MM.1S (cell line): ENCODE data around the gene CCT4.
"Not testable (repeated sequence)": the region's sequence is repeated elsewhere in the genome, so short reads cannot be mapped to it uniquely, and the experiment has no call there.

Source experiments
- DNase-seq: peaks from one replicate; pipeline ENCODE4 v3.0.0-alpha.2; 2015
- H2AFZ ChIP-seq: fragments of 300-600 bp; sonication (generic); 2 replicates; pipeline ENCODE4 v1.6.0; 2016; ENCODE audit warnings: antibody characterized with exemption, low read length
- H3F3A ChIP-seq: fragments of 300-600 bp; sonication (generic); 2 replicates; pipeline ENCODE4 v1.6.1; 2016; ENCODE audit warnings: mild to moderate bottlenecking, antibody characterized with exemption, low read length, moderate library complexity, mixed read lengths; ENCODE audit not compliant: insufficient read depth
- H3K27ac ChIP-seq: fragments of 300-600 bp; sonication (generic); 2 replicates; pipeline ENCODE4 v1.5.1; 2016; ENCODE audit warnings: mild to moderate bottlenecking, low read length
- H3K27me3 ChIP-seq: fragments of 300-600 bp; sonication (generic); replicated peaks from 2 replicates; pipeline ENCODE4 v1.6.0; 2016; ENCODE audit warnings: low read length; ENCODE audit not compliant: insufficient read depth
- H3K36me3 ChIP-seq: fragments of 300-600 bp; sonication (generic); replicated peaks from 2 replicates; pipeline ENCODE4 v1.6.1; 2016; ENCODE audit warnings: mild to moderate bottlenecking, low read length, mixed read lengths; ENCODE audit not compliant: insufficient read depth
- H3K4me1 ChIP-seq: fragments of 300-600 bp; sonication (generic); 2 replicates; pipeline ENCODE4 v1.6.1; 2016; ENCODE audit warnings: low read length, mixed read lengths
- H3K4me2 ChIP-seq: fragments of 300-600 bp; sonication (generic); 2 replicates; pipeline ENCODE4 v1.6.0; 2016; ENCODE audit warnings: low read depth, low read length
- H3K4me3 ChIP-seq: fragments of 300-600 bp; sonication (generic); 2 replicates; pipeline ENCODE4 v1.5.1; 2016; ENCODE audit warnings: low read length, mixed read lengths
- H3K79me2 ChIP-seq: fragments of 300-600 bp; sonication (generic); 2 replicates; pipeline ENCODE4 v1.6.1; 2016; ENCODE audit warnings: mixed run types, low read length, mixed read lengths
- H3K9ac ChIP-seq: fragments of 300-600 bp; sonication (generic); 2 replicates; pipeline ENCODE4 v1.6.1; 2016; ENCODE audit warnings: low read length, mixed read lengths
- H3K9me2 ChIP-seq: fragments of 300-600 bp; sonication (generic); replicated peaks from 2 replicates; pipeline ENCODE4 v1.6.1; 2016; ENCODE audit warnings: mild to moderate bottlenecking, low read length, mixed read lengths; ENCODE audit not compliant: insufficient read depth
- H3K9me3 ChIP-seq: fragments of 300-600 bp; sonication (generic); replicated peaks from 2 replicates; pipeline ENCODE4 v1.6.1; 2016; ENCODE audit warnings: mild to moderate bottlenecking, low read length, mixed read lengths; ENCODE audit not compliant: insufficient read depth
- H4K20me1 ChIP-seq: fragments of 300-600 bp; sonication (generic); 2 replicates; pipeline ENCODE4 v1.6.1; 2016; ENCODE audit warnings: mild to moderate bottlenecking, low read length, moderate library complexity, mixed read lengths; ENCODE audit not compliant: insufficient read depth
- CTCF ChIP-seq: fragments of 300-600 bp; sonication (generic); IDR thresholded peaks from 2 replicates; pipeline ENCODE4 v1.5.1; 2016; ENCODE audit warnings: antibody characterized with exemption, low read length, mixed read lengths
- EZH2 ChIP-seq: fragments of 300-600 bp; sonication (generic); optimal IDR thresholded peaks from 2 replicates; pipeline ENCODE3; 2017; ENCODE audit warnings: low read depth, mild to moderate bottlenecking, antibody characterized with exemption, low read length, mixed read lengths
- EZH2phosphoT487 ChIP-seq: fragments of 300-600 bp; sonication (generic); IDR thresholded peaks from 2 replicates; pipeline ENCODE4 v1.6.1; 2018; ENCODE audit warnings: antibody characterized with exemption, low read length

Gene CCT4

DNA sequence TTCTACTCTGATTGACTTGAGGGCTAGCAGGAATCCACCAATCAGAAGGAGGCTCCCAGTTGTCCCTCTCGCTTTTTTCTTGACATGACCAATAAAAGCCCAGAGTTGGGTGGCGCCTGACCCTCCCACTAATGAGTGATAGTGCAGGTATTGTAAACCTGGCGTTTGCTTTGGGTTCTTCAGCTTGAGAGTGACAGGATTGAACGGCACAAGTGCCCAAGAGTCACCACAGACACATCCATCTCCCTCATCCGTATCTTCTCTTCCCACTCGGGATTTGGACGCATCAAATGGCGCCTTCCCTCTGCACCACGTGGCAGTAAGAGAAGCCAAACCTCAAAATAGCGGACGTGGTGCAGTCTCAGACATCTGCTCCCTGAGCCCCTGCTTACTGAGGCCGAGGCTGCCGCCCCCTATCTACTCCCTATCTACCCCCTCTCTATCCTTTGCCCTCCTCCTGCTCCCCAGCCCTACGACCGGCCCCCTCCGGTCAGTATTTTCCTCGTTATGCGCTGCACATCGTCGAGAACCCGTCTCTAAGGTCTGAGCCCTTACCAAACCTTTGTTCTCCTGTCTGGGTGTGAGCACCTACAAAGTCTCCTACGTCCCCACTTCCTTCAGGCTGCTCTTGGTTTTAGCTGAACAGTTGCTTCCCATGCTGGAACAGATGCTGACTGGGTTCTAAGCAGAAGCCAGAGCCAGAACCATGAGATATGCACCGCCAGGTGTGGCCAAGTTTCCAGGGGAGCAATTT, 33.7 kb downstream of the CCT4 start:
- H3K9me3 ChIP-seq = no peaks in the 10 kb centered on the region
- no peaks in the 10 kb centered on the region for H3K9me2 ChIP-seq
- no peaks in the 10 kb centered on the region for H3K27me3 ChIP-seq
- H3K9ac ChIP-seq = peak overlapping the region; percentile 75
- H4K20me1 ChIP-seq = no peaks in the 10 kb centered on the region
- peak; percentile 97 for DNase-seq
- peak overlapping the region; percentile 85 for H3K4me3 ChIP-seq
- H3K4me1 ChIP-seq = peaks cover 9% of the 10 kb centered on the region; the same call in 1 of the 2 replicates
- H3F3A ChIP-seq = peaks cover 21% of the 10 kb centered on the region
- H3K4me2 ChIP-seq = peak overlapping the region; percentile 92
- H3K27ac ChIP-seq = peak overlapping the region; percentile 71
- TF ChIP-seq EZH2phosphoT487 (no peak), CTCF (peak; percentile 8; the same call in 1 of the 2 replicates)
- H2AFZ ChIP-seq = peak overlapping the region; percentile 99
- no peaks in the 10 kb centered on the region for H3K36me3 ChIP-seq
- H3K79me2 ChIP-seq = no peaks in the 10 kb centered on the region

DNA sequence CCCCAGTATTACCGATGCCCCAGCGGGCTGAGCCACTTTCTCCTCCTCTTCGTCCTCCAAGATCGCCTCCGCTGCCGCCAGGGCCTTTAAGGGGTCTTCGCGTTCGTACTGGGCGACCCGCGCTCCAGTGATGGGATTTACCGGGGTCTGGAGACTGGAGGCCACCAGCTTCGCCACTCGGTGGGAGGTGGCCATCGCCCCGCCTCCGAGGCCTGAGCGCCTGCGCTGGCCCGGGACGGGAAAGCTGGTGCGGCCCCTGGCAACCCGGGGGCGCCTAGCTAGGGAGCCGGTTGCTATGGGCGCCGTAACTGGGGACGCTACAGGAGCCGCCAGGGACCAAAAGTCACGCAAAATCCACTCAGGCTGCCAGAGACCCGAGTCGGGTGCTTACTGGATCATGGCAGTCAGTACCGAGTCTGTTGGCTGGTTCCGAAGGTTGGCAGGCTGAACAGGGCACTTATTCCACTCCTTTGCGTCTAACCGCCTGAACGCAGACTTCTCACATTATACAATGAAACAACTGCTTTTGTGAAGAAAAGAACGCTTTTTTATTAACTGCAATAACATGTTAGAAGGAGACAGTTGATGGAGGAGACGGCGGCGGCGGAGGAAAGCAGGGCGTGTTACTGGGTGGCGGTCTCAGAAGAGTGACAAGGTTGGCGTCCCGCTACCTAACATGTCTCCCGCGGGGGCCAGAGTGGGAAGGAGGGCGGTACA, 34.5 kb downstream of the CCT4 start, which contains the start of gene FAM161A:
Gene FAM161A, minus strand, starts transcription at position 214 of the 717 bp plus-strand sequence. Its CDS starts 19 bp downstream, at position 195.
- Histone ChIP-seq H3K4me2 (peak within 1 kb of the TSS; percentile 92), H3K9me2 (no peaks in the 10 kb centered on the region), H3K9ac (peak within 1 kb of the TSS; percentile 75), H3F3A (peaks cover 21% of the 10 kb centered on the region), H3K4me3 (peak within 1 kb of the TSS; percentile 85), H3K4me1 (peaks cover 9% of the 10 kb centered on the region; the same call in 1 of the 2 replicates), H3K36me3 (no peaks in the 10 kb centered on the region), H3K27me3 (no peaks in the 10 kb centered on the region), H3K27ac (peak within 1 kb of the TSS; percentile 71), H2AFZ (peak within 1 kb of the TSS; percentile 99), H3K79me2 (no peaks in the 10 kb centered on the region), H3K9me3 (no peaks in the 10 kb centered on the region), H4K20me1 (no peaks in the 10 kb centered on the region)
- TF ChIP-seq EZH2 (no peak), CTCF (no peak), EZH2phosphoT487 (no peak)
- peak; percentile 93 for DNase-seq

- Histone ChIP-seq H3K79me2 (no peaks in the 10 kb centered on the region), H3K27me3 (no peaks in the 10 kb centered on the region), H3K9me3 (no peaks in the 10 kb centered on the region), H3K4me2 (peak overlapping the region; percentile 92), H4K20me1 (no peaks in the 10 kb centered on the region), H3K9ac (peak overlapping the region; percentile 75), H3K36me3 (no peaks in the 10 kb centered on the region), H3K9me2 (no peaks in the 10 kb centered on the region), H2AFZ (peak overlapping the region; percentile 90), H3K4me1 (peaks cover 9% of the 10 kb centered on the region; the same call in 1 of the 2 replicates), H3K4me3 (peak overlapping the region; percentile 85), H3K27ac (peak overlapping the region; percentile 71; the same call in 1 of the 2 replicates), H3F3A (peaks cover 21% of the 10 kb centered on the region)
- DNase-seq = peak; percentile 65
- TF ChIP-seq EZH2 = no peak
- no peak for TF ChIP-seq CTCF
- TF ChIP-seq EZH2phosphoT487 = no peak
Observed at GRCh38 chr2:61853086-61853846, 35.2 kb downstream of the CCT4 start.

DNA sequence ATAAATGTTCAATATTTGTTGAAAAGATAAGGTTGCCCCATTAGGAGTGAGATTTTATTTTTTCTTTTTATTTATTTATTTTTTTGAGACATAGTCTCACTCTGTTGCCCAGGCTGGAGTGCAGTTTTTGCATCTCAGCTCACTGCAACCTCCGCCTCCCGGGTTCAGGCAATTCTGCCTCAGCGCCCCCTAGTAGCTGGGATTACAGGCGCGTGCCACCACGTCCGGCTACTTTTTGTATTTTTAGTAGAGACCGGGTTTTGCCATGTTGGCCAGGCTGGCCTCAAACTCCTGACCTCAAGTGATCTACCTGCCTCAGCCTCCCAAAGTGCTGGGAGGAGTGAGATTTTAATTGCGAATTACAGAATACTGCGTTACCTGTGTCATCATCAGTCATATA, 37.2 kb downstream of the CCT4 start:
- H3K36me3 ChIP-seq, H3K4me2 ChIP-seq, H2AFZ ChIP-seq, H3K9me2 ChIP-seq, H3K27ac ChIP-seq, DNase-seq, H3K4me1 ChIP-seq, H3K9ac ChIP-seq, H3K4me3 ChIP-seq, H3K27me3 ChIP-seq, H4K20me1 ChIP-seq, H3K9me3 ChIP-seq, H3K79me2 ChIP-seq: not testable (repeated sequence)
- peaks cover 21% of the 10 kb centered on the region for H3F3A ChIP-seq
